ENCODE results near the gene PSMD8.

PSMD8 gene

GRCh38 chr19:38386300-38386970, 12.1 kb downstream of the PSMD8 start:
- Histone ChIP-seq H3K27ac (no peak overlapping the region), H3K4me3 (peak overlapping the region; percentile 80)
- TF ChIP-seq CTCF (IDR thresholded peaks at IDR 0.05), result no peak
- DNase-seq (ENCODE audit: low spot score), result no peak

- Histone ChIP-seq H3K4me3 (peak overlapping the region; percentile 80), H3K27ac (peak overlapping the region; percentile 83 to 89)
- no peak for TF ChIP-seq CTCF (IDR thresholded peaks at IDR 0.05)
- no peak for DNase-seq (ENCODE audit: low spot score)
Measured at GRCh38 chr19:38386971-38387549, 12.7 kb downstream of the PSMD8 start.

- peak; percentile 91 for DNase-seq (ENCODE audit: low spot score)
- Histone ChIP-seq H3K4me3 (peak within 1 kb of the TSS; percentile 80), H3K27ac (peak within 1 kb of the TSS; percentile 83 to 89)
- no peak for TF ChIP-seq CTCF (IDR thresholded peaks at IDR 0.05)
Measured at GRCh38 chr19:38387550-38388348, 13.4 kb downstream of the PSMD8 start, which contains the start of gene GGN. TSS of gene GGN (minus strand) at chr19:38388034. CDS start at chr19:38387261, 773 bp downstream.

GRCh38 chr19:38388349-38389100, 14.2 kb downstream of the PSMD8 start, which contains the start of gene SPRED3:
TSS of gene SPRED3 (plus strand) at chr19:38388697. CDS start at chr19:38390303, 1,606 bp downstream.
- H3K27ac ChIP-seq, result peak within 1 kb of the TSS; percentile 83 to 89

GRCh38 chr19:38389101-38389925, 14.9 kb downstream of the PSMD8 start:
- DNase-seq (ENCODE audit: low spot score), result no peak
- peak overlapping the region; percentile 80 for H3K4me3 ChIP-seq
- peak overlapping the region; percentile 83 to 89 for H3K27ac ChIP-seq
- TF ChIP-seq CTCF (IDR thresholded peaks at IDR 0.05), result no peak

More at GRCh38 chr19:38388349-38389100, 14.2 kb downstream of the PSMD8 start, which contains the start of gene SPRED3:
- DNase-seq (ENCODE audit: low spot score), result no peak
- peak within 1 kb of the TSS; percentile 80 for H3K4me3 ChIP-seq
- no peak for TF ChIP-seq CTCF (IDR thresholded peaks at IDR 0.05)
